ENCODE data around the gene PRADC1.

DNA sequence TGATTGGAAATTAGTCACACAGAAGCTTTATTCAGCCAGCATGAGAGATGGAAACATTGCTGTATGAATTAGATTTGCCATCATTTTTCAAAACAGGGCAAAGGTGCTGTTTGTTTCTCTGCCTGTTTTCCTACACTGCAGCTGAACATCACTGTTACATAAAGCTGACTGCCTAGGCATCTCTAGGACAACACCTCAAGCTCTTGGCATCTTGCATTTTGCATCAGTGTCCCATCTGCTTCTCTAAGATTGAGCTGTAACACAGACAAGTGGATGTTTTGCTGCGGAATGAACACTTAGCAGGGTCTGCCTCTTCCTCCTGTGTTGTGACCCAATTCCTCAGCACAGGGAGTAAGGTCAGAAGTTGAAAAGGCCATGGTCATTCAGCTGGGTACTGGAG is 5.9 kb upstream of the PRADC1 start:
- TF ChIP-seq, protein P1, sequence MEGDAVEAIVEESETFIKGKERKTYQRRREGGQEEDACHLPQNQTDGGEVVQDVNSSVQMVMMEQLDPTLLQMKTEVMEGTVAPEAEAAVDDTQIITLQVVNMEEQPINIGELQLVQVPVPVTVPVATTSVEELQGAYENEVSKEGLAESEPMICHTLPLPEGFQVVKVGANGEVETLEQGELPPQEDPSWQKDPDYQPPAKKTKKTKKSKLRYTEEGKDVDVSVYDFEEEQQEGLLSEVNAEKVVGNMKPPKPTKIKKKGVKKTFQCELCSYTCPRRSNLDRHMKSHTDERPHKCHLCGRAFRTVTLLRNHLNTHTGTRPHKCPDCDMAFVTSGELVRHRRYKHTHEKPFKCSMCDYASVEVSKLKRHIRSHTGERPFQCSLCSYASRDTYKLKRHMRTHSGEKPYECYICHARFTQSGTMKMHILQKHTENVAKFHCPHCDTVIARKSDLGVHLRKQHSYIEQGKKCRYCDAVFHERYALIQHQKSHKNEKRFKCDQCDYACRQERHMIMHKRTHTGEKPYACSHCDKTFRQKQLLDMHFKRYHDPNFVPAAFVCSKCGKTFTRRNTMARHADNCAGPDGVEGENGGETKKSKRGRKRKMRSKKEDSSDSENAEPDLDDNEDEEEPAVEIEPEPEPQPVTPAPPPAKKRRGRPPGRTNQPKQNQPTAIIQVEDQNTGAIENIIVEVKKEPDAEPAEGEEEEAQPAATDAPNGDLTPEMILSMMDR (IDR thresholded peaks at IDR 0.05): no peak
- TF ChIP-seq POLR2A (IDR thresholded peaks at IDR 0.05) (no peak), POLR2AphosphoS5 (IDR thresholded peaks at IDR 0.05; ENCODE audit: insufficient read depth in 1 of 2, low read depth in 1 of 2) (no peak)
